Sciatic nerve (tissue), 2 donors: Measurements from ENCODE around the gene ZNF185. TPM values are rescaled to one million over a fixed set of nuclear protein-coding genes. Genes with fewer than 3 reads are reported as not detected.

Experiments used
- ATAC-seq: fragments of 200-7000 bp; cut with Tn5 transposase; one replicate; pipeline ENCODE4 v1.9.1; 2020; ENCODE audit warnings: mild to moderate bottlenecking, moderate library complexity
- DNase-seq: peaks from one replicate; pipeline ENCODE4 v3.0.0-alpha.2; 2020; ENCODE audit warnings: low spot score
- intact Hi-C: fragments of 100-400 bp; cut with DNase I; formaldehyde crosslinking; loops from one replicate; pipeline ENCODE4 v1.14.2; 2022
- total RNA-seq: library from RNA; stranded (reverse); fragmentation: NEBNext Ultra II Directional; extraction: Animal tissue kit (Norgen Biotek cat#: 25700); gene quantifications from one replicate; pipeline ENCODE4 v1.2.1, GENCODE V29; 2021
- donor health status: DM: no; HTN: no; CAD: no.
- donor health status: DM: no; HTN: no; CAD: no.

The ZNF185 gene
- total RNA-seq, 1 donor from 2014 or later = 26.9 TPM

DNA sequence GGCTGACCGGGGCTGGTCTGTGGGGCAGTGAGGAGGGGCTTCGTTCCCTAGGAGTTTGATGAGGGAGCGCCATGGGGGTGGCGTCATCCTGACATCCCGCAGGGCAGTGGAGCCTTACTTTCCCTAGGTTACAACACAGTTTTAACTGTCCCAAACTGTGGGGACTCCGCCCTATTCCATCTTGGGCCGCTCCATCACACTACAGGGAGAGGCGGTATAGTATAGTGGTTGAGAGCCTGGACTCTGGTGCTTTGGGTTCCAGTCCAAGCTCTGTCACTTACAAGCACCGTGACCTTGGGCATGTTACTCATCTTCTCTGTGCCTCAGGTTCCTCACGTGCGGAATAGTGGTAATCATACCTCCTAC is 44.2 kb downstream of the ZNF185 start:
- ATAC-seq (peak; percentile 11), DNase-seq (no peak)
- intact Hi-C loops = no loop called here

DNA sequence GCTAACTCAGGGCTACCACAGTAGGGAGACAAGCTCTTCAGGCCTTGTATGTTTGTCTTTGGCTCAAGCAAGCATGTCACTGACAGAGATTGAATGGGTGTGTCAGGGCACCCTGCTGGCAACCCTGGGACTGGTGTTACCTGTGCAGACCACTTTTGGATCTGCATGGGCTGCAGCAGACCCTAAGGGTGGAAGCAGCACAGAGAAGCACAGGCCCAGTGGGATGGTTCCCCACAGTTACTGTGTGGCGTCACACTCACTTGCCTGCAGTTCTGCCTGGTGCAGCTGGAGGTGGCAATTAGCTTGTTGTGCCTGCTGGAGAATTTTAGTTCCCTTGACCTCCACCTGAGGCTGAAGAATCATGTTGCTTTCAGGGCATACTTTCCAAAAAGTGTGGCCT is 46.0 kb downstream of the ZNF185 start:
- no peak for DNase-seq
- ATAC-seq = no peak
- intact Hi-C loops = no loop called here

DNA sequence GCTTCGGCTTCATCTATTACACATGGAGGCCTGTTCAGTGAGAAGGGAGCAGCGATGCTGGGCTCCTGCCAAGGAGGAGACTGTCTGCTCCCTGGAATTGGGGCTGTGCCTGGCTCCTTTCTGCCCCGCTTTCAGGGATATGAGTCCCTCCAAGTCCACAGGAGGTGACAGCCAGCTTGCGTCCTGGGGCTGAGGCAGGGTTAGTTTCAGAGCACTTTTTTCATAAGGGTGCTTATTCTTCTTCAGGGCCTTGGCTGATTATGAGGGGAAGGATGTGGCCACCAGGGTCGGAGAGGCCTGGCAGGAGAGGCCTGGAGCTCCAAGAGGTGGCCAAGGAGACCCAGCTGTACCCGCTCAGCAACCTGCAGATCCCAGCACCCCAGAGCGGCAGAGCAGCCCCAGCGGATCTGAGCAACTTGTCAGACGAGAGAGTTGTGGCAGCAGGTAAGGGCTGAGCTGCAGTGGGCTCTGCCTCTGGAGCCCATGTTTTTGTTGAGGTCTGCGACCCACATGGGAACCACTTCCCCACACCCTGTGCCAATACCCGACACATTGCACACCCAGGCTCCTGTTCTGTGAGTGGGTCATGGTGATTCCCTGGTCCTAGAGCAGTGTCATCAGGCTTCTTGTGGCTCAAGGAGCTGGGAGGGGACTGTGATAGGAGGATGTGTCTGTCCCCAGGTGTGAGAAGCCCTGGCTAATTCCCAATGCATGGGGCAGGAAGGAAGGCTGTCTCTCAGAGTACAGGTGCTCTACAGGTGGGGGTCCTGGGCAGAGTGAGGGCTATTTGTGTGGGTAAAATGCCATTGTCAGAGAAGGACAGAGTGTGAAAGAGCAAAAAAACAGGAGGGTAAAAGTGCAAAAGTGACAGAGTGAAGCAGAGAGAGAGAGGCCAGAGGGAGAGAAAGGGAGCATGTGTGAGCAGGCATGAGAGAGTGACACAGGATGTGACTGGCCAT is 47.4 kb downstream of the ZNF185 start:
- ATAC-seq = no peak

DNA sequence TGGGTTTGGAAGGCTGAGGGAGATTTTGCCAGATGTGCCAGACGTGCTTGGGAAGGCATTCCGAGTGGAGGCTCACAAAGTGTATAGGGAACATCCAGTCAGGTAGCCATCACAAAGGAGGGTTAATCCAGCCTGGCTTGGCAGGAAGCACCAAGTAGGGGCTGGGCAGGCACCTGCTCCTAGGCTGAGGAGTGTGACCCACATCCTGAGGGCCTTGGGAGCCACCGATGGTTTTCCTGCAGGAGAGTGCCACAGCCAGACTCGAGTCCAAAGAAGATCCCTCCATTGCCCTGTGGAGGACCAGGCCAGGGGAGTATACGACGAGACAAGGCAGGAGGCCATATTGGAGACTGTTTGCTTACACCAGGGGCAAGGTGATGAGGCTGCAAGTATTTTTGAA is 48.8 kb downstream of the ZNF185 start:
- ATAC-seq (no peak), DNase-seq (no peak)
- intact Hi-C loops = no loop called here

More for the DNA sequence above, 47.4 kb downstream of the ZNF185 start:
- no peak for DNase-seq
- intact Hi-C loops = no loop called here

Other genes with a start within 250 kb of the ZNF185 start
- not detected for gene MAGEA3, start 199.3 kb upstream of the ZNF185 start, total RNA-seq
- gene CSAG2, start 188.8 kb upstream of the ZNF185 start, total RNA-seq = not detected
- not detected for gene MAGEA2B, start 183.4 kb upstream of the ZNF185 start, total RNA-seq
- not detected for gene CSAG1, start 164.3 kb upstream of the ZNF185 start, total RNA-seq
- not detected for gene MAGEA12, start 164.3 kb upstream of the ZNF185 start, total RNA-seq
- not detected for gene MAGEA2, start 144.2 kb upstream of the ZNF185 start, total RNA-seq
- gene CSAG3, start 138.8 kb upstream of the ZNF185 start, total RNA-seq = not detected
- not detected for gene MAGEA6, start 128.4 kb upstream of the ZNF185 start, total RNA-seq
- gene CETN2, start 67.3 kb upstream of the ZNF185 start, total RNA-seq = 25.0 TPM
- gene NSDHL, start 67.0 kb upstream of the ZNF185 start, total RNA-seq = 18.0 TPM
- gene PNMA5, start 96.0 kb downstream of the ZNF185 start, total RNA-seq = not detected
- gene PNMA3, start 158.4 kb downstream of the ZNF185 start, total RNA-seq = 1.1 TPM
- 4.9 TPM for gene PNMA6A, start 174.4 kb downstream of the ZNF185 start, total RNA-seq